Loucy (cell line): Measurements from ENCODE around the gene UCK2.

ENCODE experiments used
- EZH2phosphoT487 ChIP-seq: fragments of 200-600 bp; IDR thresholded peaks from 2 replicates; pipeline ENCODE4 v1.6.1; 2018; ENCODE audit warnings: antibody characterized with exemption, mild to moderate bottlenecking, moderate library complexity, borderline replicate concordance
- TF ChIP-seq, protein P1 (sequence below): fragments of 200-600 bp; sonication (generic); conservative IDR thresholded peaks from 2 replicates; pipeline ENCODE4 v1.5.1; 2014; ENCODE audit warnings: mild to moderate bottlenecking, antibody characterized with exemption, low read length

DNA sequence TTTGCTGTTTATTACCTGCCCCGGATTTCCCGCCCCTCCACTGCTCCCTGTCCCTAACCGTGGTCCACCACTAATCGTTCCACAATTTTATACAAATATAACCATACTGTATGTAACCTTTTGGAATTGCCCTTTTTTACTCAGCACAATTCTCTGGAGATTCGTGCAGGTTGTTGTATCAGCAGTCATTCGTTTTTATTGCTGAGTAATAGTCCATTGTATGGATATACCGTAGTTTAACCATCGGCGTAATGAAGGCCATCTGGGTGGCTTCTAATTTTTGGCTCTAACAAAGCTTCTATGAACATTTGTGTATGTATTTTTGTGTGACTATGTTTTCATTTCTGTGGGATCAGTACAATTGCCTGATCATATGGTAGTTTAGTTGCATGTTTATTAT is 50.0 kb downstream of the UCK2 start:
- TF ChIP-seq, protein P1, sequence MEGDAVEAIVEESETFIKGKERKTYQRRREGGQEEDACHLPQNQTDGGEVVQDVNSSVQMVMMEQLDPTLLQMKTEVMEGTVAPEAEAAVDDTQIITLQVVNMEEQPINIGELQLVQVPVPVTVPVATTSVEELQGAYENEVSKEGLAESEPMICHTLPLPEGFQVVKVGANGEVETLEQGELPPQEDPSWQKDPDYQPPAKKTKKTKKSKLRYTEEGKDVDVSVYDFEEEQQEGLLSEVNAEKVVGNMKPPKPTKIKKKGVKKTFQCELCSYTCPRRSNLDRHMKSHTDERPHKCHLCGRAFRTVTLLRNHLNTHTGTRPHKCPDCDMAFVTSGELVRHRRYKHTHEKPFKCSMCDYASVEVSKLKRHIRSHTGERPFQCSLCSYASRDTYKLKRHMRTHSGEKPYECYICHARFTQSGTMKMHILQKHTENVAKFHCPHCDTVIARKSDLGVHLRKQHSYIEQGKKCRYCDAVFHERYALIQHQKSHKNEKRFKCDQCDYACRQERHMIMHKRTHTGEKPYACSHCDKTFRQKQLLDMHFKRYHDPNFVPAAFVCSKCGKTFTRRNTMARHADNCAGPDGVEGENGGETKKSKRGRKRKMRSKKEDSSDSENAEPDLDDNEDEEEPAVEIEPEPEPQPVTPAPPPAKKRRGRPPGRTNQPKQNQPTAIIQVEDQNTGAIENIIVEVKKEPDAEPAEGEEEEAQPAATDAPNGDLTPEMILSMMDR, result no peak
- no peak for TF ChIP-seq EZH2phosphoT487
